AG10803 (cell line): ENCODE data around the gene MDK.

Experiments
- DNase-seq: peaks from one replicate; pipeline ENCODE4 v3.0.0; 2010; ENCODE audit warnings: low read depth
- H3K4me3 ChIP-seq: 2 replicates; pipeline ENCODE4 v1.5.1; 2011; ENCODE audit warnings: mild to moderate bottlenecking, low read length, control low read depth
- CTCF ChIP-seq: conservative IDR thresholded peaks from 2 replicates; pipeline ENCODE4 v1.5.1; 2011; ENCODE audit warnings: mild to moderate bottlenecking, low read length, control low read depth, inconsistent platforms

MDK gene

GRCh38 chr11:46407635-46408034 is 26.2 kb downstream of the MDK start:
- no peak overlapping the region for H3K4me3 ChIP-seq
- no peak for DNase-seq
- no peak for TF ChIP-seq CTCF

DNA sequence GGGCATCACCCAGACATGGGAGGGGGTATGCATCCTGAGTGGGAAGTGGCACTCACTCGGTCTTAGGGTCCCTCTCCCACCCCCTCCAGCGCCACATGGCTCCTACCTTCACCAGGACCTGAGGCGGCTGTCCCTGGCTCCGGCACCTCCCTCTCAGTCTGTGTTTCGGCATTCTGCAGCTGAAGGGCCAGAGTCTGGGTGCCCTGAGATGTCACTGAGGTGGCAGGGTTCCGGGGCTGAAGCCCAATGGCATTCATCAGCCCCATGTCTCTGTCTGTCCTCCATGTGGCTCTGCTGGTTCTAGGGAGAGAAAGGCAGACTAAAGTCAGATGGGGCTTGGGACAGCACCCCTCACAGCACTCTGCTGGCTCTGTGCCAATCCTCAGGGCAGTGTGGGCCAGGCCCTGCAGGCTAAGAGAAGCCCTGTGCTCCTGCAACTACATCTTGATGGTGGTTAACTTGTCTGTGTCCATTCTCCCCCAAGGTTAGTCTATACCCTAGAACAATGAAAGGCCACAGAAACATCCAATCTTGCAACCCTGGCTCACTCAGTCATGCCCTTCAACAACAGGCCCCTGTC is 27.0 kb downstream of the MDK start:
- TF ChIP-seq CTCF = no peak
- DNase-seq = no peak
- H3K4me3 ChIP-seq = no peak overlapping the region

- no peak overlapping the region for H3K4me3 ChIP-seq
- no peak for TF ChIP-seq CTCF
- no peak for DNase-seq
These were observed 28.6 kb downstream of the MDK start for GRCh38 chr11:46410021-46410420.

GRCh38 chr11:46413760-46414465 is 32.4 kb downstream of the MDK start:
- no peak for DNase-seq
- no peak for TF ChIP-seq CTCF
- H3K4me3 ChIP-seq = no peak overlapping the region

DNA sequence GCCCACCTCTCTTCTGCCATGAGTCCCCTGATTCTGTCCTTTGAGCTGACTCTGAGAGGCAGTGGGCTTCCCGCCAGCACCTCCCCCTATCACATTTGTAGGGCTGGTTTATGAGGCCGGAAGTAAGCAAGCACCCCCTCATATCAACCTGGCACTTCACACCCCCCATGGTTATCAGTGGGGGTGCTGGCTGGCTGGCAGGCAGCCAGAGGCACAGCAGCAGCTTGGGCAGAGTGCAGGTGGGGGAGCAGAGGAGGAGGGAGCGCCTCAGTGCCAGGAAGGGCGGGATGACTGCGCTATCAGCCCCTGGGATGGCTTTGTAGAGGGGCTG is 33.0 kb downstream of the MDK start:
- no peak overlapping the region for H3K4me3 ChIP-seq
- no peak for TF ChIP-seq CTCF
- no peak for DNase-seq

GRCh38 chr11:46414879-46415278 is 33.4 kb downstream of the MDK start:
- no peak for TF ChIP-seq CTCF
- DNase-seq = no peak
- no peak overlapping the region for H3K4me3 ChIP-seq

GRCh38 chr11:46417711-46418110 is 36.2 kb downstream of the MDK start:
- no peak for DNase-seq
- no peak overlapping the region for H3K4me3 ChIP-seq
- TF ChIP-seq CTCF = no peak
